HCT116 (cell line): ENCODE results near the gene C5orf34. TPM values are rescaled to one million over a fixed set of nuclear protein-coding genes. Genes with fewer than 3 reads are reported as not detected.

Source experiments
- ATAC-seq: fragments of 200-7000 bp; cut with Tn5 transposase; 2 replicates; pipeline ENCODE4 v1.9.1; 2020; ENCODE audit warnings: mild to moderate bottlenecking, moderate library complexity
- BruUV-seq: library from RNA; stranded (reverse); fragments of 400-500 nt; replicated peaks from 2 replicates; lab custom pipeline; 2021; lab: Mats Ljungman, UMichigan
- CTCF ChIA-PET: fragments of 300-600 bp; sonication (Branson Sonifier 250); formaldehyde crosslinking; loops from one replicate; lab custom pipeline; 2021; ENCODE audit warnings: antibody characterized with exemption; lab: Charles Lee
- POLR2A ChIA-PET: fragments of 300-600, 350-600 bp; sonication (Branson Sonifier 250); formaldehyde crosslinking; loops from one replicate; lab custom pipeline; 2021; ENCODE audit warnings: antibody characterized with exemption; lab: Charles Lee
- RAD21 ChIA-PET, 2 experiments: fragments of 300-600 bp; sonication (Branson Sonifier 250); formaldehyde crosslinking; loops; one replicate each; lab custom pipeline; 2023; ENCODE audit warnings: low total read pairs in 2 of 2; ENCODE audit not compliant: uncharacterized antibody in 2 of 2, unreplicated experiment in 2 of 2, low non-redundant PET in 1 of 2; lab: Charles Lee
- DNase-seq: peaks from one replicate; pipeline ENCODE4 v3.0.0-alpha.2; 2010; ENCODE audit warnings: low read depth, low spot score
- H2AFZ ChIP-seq: fragments of 200-600 bp; shearing (Covaris generic), sonication (generic); 2 replicates; pipeline ENCODE4 v1.6.1; 2017; ENCODE audit warnings: low read depth, mixed run types, mixed read lengths, antibody characterized with exemption, low read length; ENCODE audit not compliant: poor library complexity, severe bottlenecking
- H3K27ac ChIP-seq: 2 replicates; pipeline ENCODE4 v1.5.1; 2012; ENCODE audit warnings: low read depth, low read length
- H3K27me3 ChIP-seq: fragments of 200-600 bp; sonication (generic); 2 replicates; pipeline ENCODE4 v1.6.1; 2016; ENCODE audit warnings: mixed run types, low read length, mixed read lengths; ENCODE audit not compliant: insufficient read depth
- H3K36me3 ChIP-seq, 2 experiments: fragments of 200-500 bp in 1 of 2; fragments of 200-600 bp in 1 of 2; sonication (Bioruptor generic) in 1 of 2; sonication (generic) in 1 of 2; 2 replicates each; pipeline versions ENCODE4 v1.5.1 to v1.6.1; 2014 to 2016; ENCODE audit warnings: low read length in 2 of 2, inconsistent platforms in 1 of 2, mixed read lengths in 1 of 2, mixed run types in 1 of 2; ENCODE audit not compliant: insufficient read depth in 2 of 2, control insufficient read depth in 1 of 2
- H3K4me1 ChIP-seq, 2 experiments: fragments of 200-600 bp in 1 of 2; sonication (generic) in 1 of 2; 2 replicates each; pipeline versions ENCODE4 v1.5.1 to v1.6.1; 2012 to 2017; ENCODE audit warnings: low read length in 2 of 2, inconsistent platforms in 1 of 2, mild to moderate bottlenecking in 1 of 2, mixed read lengths in 1 of 2, mixed run types in 1 of 2, moderate library complexity in 1 of 2; ENCODE audit not compliant: insufficient read depth in 2 of 2, control insufficient read depth in 1 of 2
- H3K4me2 ChIP-seq: fragments of 200-600 bp; sonication (generic); 2 replicates; pipeline ENCODE4 v1.6.1; 2017; ENCODE audit warnings: mixed run types, low read length, mixed read lengths
- H3K4me3 ChIP-seq, 2 experiments: fragments of 200-600 bp in 1 of 2; sonication (generic) in 1 of 2; replicated peaks in 1 of 2; 2 replicates each; pipeline ENCODE4 v1.5.1; 2011 to 2016; ENCODE audit warnings: low read length in 2 of 2, control low read depth in 1 of 2, low read depth in 1 of 2, mild to moderate bottlenecking in 1 of 2, mixed read lengths in 1 of 2, mixed run types in 1 of 2
- H3K79me2 ChIP-seq: fragments of 200-600 bp; sonication (generic); 2 replicates; pipeline ENCODE4 v1.6.1; 2017; ENCODE audit warnings: mild to moderate bottlenecking, mixed run types, low read length, moderate library complexity, mixed read lengths; ENCODE audit not compliant: insufficient read depth
- H3K9ac ChIP-seq: fragments of 200-600 bp; sonication (generic); 2 replicates; pipeline ENCODE4 v1.6.1; 2016; ENCODE audit warnings: low read length, mixed read lengths
- H3K9me2 ChIP-seq: fragments of 200-600 bp; sonication (generic), shearing (Covaris generic); 2 replicates; pipeline ENCODE4 v1.6.1; 2017; ENCODE audit warnings: mixed run types, mild to moderate bottlenecking, moderate library complexity; ENCODE audit not compliant: insufficient read depth
- H3K9me3 ChIP-seq, 2 experiments: fragments of 200-500 bp in 1 of 2; fragments of 200-600 bp in 1 of 2; sonication (Bioruptor generic) in 1 of 2; sonication (generic) in 1 of 2; 2 replicates each; pipeline ENCODE4 v1.6.1; 2014 to 2017; ENCODE audit warnings: low read length in 2 of 2, mixed read lengths in 2 of 2, inconsistent platforms in 1 of 2, low read depth in 1 of 2, mild to moderate bottlenecking in 1 of 2, mixed run types in 1 of 2, moderate library complexity in 1 of 2; ENCODE audit not compliant: control insufficient read depth in 1 of 2, insufficient read depth in 1 of 2
- H4K20me1 ChIP-seq: fragments of 200-600 bp; sonication (generic), shearing (Covaris generic); 2 replicates; pipeline ENCODE4 v1.6.1; 2017; ENCODE audit warnings: mixed run types, mild to moderate bottlenecking, moderate library complexity; ENCODE audit not compliant: insufficient read depth
- ATF3 ChIP-seq: IDR thresholded peaks from 2 replicates; pipeline ENCODE4 v1.6.1; 2012
- EGR1 ChIP-seq: IDR thresholded peaks from 2 replicates; pipeline ENCODE4 v1.6.1; 2012; ENCODE audit warnings: low read depth
- ELF1 ChIP-seq: IDR thresholded peaks from 2 replicates; pipeline ENCODE4 v1.6.1; 2012; ENCODE audit warnings: low read depth, borderline replicate concordance
- EZH2 ChIP-seq: fragments of 200-600 bp; sonication (generic); IDR thresholded peaks from 2 replicates; pipeline ENCODE4 v1.6.1; 2017; ENCODE audit warnings: antibody characterized with exemption, mixed run types
- EZH2phosphoT487 ChIP-seq: fragments of 200-600 bp; IDR thresholded peaks from 2 replicates; pipeline ENCODE4 v1.6.1; 2018; ENCODE audit warnings: antibody characterized with exemption, borderline replicate concordance
- MAX ChIP-seq: IDR thresholded peaks from 2 replicates; pipeline ENCODE4 v1.6.1; 2012
- POLR2A ChIP-seq: IDR thresholded peaks from 2 replicates; pipeline ENCODE4 v1.7.0; 2011; ENCODE audit warnings: borderline replicate concordance; ENCODE audit not compliant: insufficient read depth, insufficient read length; ENCODE audit errors: extremely low read depth
- POLR2AphosphoS5 ChIP-seq: IDR thresholded peaks from 2 replicates; pipeline ENCODE4 v1.6.1; 2011; ENCODE audit warnings: mild to moderate bottlenecking, low read depth, low read length, moderate library complexity
- SIN3A ChIP-seq: IDR thresholded peaks from 2 replicates; pipeline ENCODE4 v1.6.1; 2012; ENCODE audit warnings: low read depth
- SP1 ChIP-seq: IDR thresholded peaks from 2 replicates; pipeline ENCODE4 v1.6.1; 2012; ENCODE audit warnings: low read depth
- TCF7L2 ChIP-seq: IDR thresholded peaks from 2 replicates; pipeline ENCODE4 v1.7.0; 2011; ENCODE audit warnings: borderline replicate concordance, inconsistent platforms; ENCODE audit not compliant: insufficient read depth, insufficient read length; ENCODE audit errors: extremely low read depth
- ZFX ChIP-seq: fragments of 450-650 bp; IDR thresholded peaks from 2 replicates; pipeline ENCODE4 v1.6.1; 2017
- ZNF274 ChIP-seq: fragments of 200-500 bp; sonication (Bioruptor generic); IDR thresholded peaks from 2 replicates; pipeline ENCODE4 v1.6.1; 2014; ENCODE audit warnings: mild to moderate bottlenecking, low read depth, low read length, inconsistent platforms
- intact Hi-C: fragments of 100-400 bp; cut with micrococcal nuclease; formaldehyde crosslinking; loops from 2 replicates; pipeline ENCODE4 v1.10.0; 2022
- total RNA-seq: library from RNA; stranded (reverse); gene quantifications from one replicate; pipeline ENCODE4 v1.2.1, GENCODE V29; 2021; ENCODE audit not compliant: unreplicated experiment
- TF ChIP-seq, protein P1 (sequence below): IDR thresholded peaks from 2 replicates; pipeline ENCODE4 v1.6.1; 2011; ENCODE audit warnings: mild to moderate bottlenecking, low read length, moderate library complexity; ENCODE audit not compliant: insufficient replicate concordance; ENCODE audit errors: extremely low read depth
- TF ChIP-seq, protein P2 (sequence below), 3 experiments: fragments of 200-600 bp in 1 of 3; sonication (generic) in 1 of 3; IDR thresholded peaks in 2 of 3; conservative IDR thresholded peaks in 1 of 3; 2 replicates each; pipeline ENCODE4 v1.5.1; 2012 to 2017; ENCODE audit warnings: low read depth in 2 of 3, low read length in 2 of 3, antibody characterized with exemption in 1 of 3, borderline replicate concordance in 1 of 3, control low read depth in 1 of 3, mild to moderate bottlenecking in 1 of 3, mixed read lengths in 1 of 3, mixed run types in 1 of 3, moderate library complexity in 1 of 3; ENCODE audit not compliant: insufficient read depth in 1 of 3

C5orf34 gene
- total RNA-seq, 1 experiment from 2014 or later, result 4.8 TPM

DNA sequence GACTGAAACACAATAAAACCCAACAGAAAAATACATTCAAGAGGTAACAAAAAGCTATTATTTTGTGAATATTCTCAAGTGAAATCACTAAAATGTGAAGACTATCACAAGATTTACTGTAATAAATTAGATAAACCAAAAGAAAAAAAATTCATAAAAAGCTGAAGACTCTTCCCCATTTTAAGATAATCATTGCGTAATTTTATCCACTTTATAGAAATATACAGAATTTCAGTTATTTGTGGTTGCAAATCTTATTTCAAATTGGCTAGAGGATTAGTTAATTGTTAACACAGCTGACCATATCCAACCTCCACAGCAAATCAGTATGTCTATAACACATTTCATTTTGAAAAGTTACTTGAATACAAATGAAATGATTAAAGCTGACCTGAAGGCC is 23.6 kb downstream of the C5orf34 start:
- no peak overlapping the region for H3K4me3 ChIP-seq
- H3K9me2 ChIP-seq, result no peaks in the 10 kb centered on the region
- DNase-seq (no peak), ATAC-seq (no peak)
- no peaks in the 10 kb centered on the region for H3K27me3 ChIP-seq
- H3K4me1 ChIP-seq, result no peaks in the 10 kb centered on the region
- no TSS peak for BruUV-seq
- H2AFZ ChIP-seq, result no peak overlapping the region
- ChIA-PET CTCF (no interaction called here), POLR2A (no interaction called here), RAD21 (no interaction called here)
- TF ChIP-seq ZNF274, result no peak
- no peak for TF ChIP-seq EGR1
- TF ChIP-seq MAX, result no peak
- no peak overlapping the region for H3K4me2 ChIP-seq
- H3K79me2 ChIP-seq, result no peaks in the 10 kb centered on the region
- peaks cover 7 to 16% of the 10 kb centered on the region in 2 experiments; a peak in 2 of 4 replicates for H3K36me3 ChIP-seq
- H3K9ac ChIP-seq, result no peak overlapping the region
- intact Hi-C loops, result no loop called here
- H4K20me1 ChIP-seq, result no peaks in the 10 kb centered on the region
- no peaks in the 10 kb centered on the region for H3K9me3 ChIP-seq
- H3K27ac ChIP-seq, result no peak overlapping the region

- ChIA-PET RAD21 (no interaction called here), CTCF (interaction anchor here (1.1 kb wide), 1 partner anchor 145 kb away, joined by 3 read pairs; no protein-coding TSS in a partner anchor), POLR2A (no interaction called here)
- Histone ChIP-seq H4K20me1 (no peaks in the 10 kb centered on the region), H2AFZ (no peak overlapping the region), H3K27me3 (no peaks in the 10 kb centered on the region), H3K79me2 (peaks cover 21% of the 10 kb centered on the region), H3K4me1 (peaks cover 2 to 16% of the 10 kb centered on the region in 2 experiments; a peak in 2 of 4 replicates), H3K27ac (no peak overlapping the region), H3K9ac (no peak overlapping the region), H3K4me2 (no peak overlapping the region), H3K9me3 (no peaks in the 10 kb centered on the region), H3K36me3 (peaks cover 7 to 10% of the 10 kb centered on the region in 2 experiments; a peak in 2 of 4 replicates), H3K9me2 (no peaks in the 10 kb centered on the region), H3K4me3 (no peak overlapping the region)
- intact Hi-C loops, result loop anchor here (10.0 kb wide), 1 partner anchor 262 kb away; no protein-coding TSS in a partner anchor
- TF ChIP-seq EZH2 (no peak), SIN3A (no peak), EGR1 (no peak), POLR2A (no peak), ZFX (no peak), SP1 (no peak), POLR2AphosphoS5 (no peak), TCF7L2 (no peak), EZH2phosphoT487 (no peak), ATF3 (no peak), ELF1 (no peak)
- TF ChIP-seq, protein P1, sequence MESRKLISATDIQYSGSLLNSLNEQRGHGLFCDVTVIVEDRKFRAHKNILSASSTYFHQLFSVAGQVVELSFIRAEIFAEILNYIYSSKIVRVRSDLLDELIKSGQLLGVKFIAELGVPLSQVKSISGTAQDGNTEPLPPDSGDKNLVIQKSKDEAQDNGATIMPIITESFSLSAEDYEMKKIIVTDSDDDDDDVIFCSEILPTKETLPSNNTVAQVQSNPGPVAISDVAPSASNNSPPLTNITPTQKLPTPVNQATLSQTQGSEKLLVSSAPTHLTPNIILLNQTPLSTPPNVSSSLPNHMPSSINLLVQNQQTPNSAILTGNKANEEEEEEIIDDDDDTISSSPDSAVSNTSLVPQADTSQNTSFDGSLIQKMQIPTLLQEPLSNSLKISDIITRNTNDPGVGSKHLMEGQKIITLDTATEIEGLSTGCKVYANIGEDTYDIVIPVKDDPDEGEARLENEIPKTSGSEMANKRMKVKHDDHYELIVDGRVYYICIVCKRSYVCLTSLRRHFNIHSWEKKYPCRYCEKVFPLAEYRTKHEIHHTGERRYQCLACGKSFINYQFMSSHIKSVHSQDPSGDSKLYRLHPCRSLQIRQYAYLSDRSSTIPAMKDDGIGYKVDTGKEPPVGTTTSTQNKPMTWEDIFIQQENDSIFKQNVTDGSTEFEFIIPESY, result no peak
- TF ChIP-seq, protein P2, sequence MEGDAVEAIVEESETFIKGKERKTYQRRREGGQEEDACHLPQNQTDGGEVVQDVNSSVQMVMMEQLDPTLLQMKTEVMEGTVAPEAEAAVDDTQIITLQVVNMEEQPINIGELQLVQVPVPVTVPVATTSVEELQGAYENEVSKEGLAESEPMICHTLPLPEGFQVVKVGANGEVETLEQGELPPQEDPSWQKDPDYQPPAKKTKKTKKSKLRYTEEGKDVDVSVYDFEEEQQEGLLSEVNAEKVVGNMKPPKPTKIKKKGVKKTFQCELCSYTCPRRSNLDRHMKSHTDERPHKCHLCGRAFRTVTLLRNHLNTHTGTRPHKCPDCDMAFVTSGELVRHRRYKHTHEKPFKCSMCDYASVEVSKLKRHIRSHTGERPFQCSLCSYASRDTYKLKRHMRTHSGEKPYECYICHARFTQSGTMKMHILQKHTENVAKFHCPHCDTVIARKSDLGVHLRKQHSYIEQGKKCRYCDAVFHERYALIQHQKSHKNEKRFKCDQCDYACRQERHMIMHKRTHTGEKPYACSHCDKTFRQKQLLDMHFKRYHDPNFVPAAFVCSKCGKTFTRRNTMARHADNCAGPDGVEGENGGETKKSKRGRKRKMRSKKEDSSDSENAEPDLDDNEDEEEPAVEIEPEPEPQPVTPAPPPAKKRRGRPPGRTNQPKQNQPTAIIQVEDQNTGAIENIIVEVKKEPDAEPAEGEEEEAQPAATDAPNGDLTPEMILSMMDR (IDR thresholded peaks at IDR 0.05 in 2 of 3, conservative IDR thresholded peaks at IDR 0.05 in 1 of 3; ENCODE audit: borderline replicate concordance in 1 of 3, insufficient read depth in 1 of 3, low read depth in 2 of 3, low read length in 2 of 3), result no peak
- DNase-seq (no peak), ATAC-seq (no peak)
- BruUV-seq, result no TSS peak
These were observed 28.6 kb downstream of the C5orf34 start for GRCh38 chr5:43486353-43486752.
